ENCODE data around the gene SLC44A1.

Gene SLC44A1

DNA sequence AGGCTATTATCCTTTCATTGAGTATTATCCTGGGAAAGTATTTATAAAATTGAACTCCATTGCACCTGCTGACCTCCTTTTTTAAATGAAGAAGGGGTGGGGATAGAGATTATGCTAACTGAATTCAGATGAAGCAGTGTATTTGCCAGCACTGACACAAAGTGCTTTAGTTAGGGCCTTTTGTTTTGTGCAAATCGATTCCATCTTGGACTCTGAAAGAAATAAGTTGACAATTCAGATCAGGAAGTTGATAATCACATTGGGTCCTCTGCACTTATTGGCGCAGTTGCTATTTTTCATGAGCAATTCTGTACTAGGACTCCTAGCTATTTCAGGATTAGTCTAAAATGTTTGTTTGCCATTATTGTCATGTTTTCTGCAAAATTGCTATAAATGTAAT, 101.8 kb downstream of the SLC44A1 start:
- DNase-seq = no peak
- in situ Hi-C loops (cut with HindIII; ENCODE audit: low pct_ligation_motif_present, low pct_unique_long_range_greater_than_20kb, low sequenced_read_pairs) = no loop called here

- DNase-seq = no peak
- in situ Hi-C loops (cut with HindIII; ENCODE audit: low pct_ligation_motif_present, low pct_unique_long_range_greater_than_20kb, low sequenced_read_pairs) = no loop called here
These were observed 110.0 kb downstream of the SLC44A1 start for GRCh38 chr9:105354448-105354847.

GRCh38 chr9:105355781-105356180, 111.3 kb downstream of the SLC44A1 start:
- peak; percentile 6 for DNase-seq
- in situ Hi-C loops (cut with HindIII; ENCODE audit: low pct_ligation_motif_present, low pct_unique_long_range_greater_than_20kb, low sequenced_read_pairs) = no loop called here

DNA sequence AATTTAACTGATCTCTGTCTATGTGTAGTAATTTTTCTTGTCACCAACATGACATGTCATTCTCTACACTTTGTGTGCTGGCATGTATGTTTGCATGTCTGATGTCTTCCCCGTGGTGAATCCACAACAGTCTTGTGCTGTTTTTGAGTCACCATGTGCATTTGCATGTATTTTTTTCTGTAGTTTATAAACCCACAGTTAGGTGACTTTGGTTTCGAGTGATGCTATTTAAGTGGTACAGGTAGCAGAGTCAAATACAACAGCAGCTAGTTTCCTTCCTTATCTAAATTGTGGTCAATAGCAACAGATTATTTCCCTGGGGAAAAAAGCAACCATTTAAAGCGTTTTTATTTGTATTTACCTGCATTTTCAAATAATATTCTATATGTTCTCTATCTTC, 113.5 kb downstream of the SLC44A1 start:
- no peak for DNase-seq
- in situ Hi-C loops (cut with HindIII; ENCODE audit: low pct_ligation_motif_present, low pct_unique_long_range_greater_than_20kb, low sequenced_read_pairs) = no loop called here

DNA sequence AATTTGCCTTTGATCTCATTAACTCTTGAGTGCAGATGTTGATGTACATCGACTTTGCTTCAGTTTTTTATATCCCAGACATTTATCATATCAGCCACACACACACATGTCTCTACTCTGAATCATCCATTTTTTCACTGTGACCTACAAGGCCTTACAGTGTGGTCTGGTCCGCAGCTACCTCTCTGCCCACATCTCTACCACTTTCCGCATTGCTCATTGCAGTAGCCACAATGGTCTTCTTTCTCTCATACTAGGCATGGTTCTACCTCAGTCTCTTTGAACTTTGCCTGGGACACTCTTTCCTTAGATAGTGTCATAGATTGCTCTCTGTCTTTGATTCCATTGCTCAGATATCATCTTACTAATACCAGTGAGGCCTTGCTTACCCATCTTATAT, 115.4 kb downstream of the SLC44A1 start:
- no peak for DNase-seq
- in situ Hi-C loops (cut with HindIII; ENCODE audit: low pct_ligation_motif_present, low pct_unique_long_range_greater_than_20kb, low sequenced_read_pairs) = no loop called here

DNA sequence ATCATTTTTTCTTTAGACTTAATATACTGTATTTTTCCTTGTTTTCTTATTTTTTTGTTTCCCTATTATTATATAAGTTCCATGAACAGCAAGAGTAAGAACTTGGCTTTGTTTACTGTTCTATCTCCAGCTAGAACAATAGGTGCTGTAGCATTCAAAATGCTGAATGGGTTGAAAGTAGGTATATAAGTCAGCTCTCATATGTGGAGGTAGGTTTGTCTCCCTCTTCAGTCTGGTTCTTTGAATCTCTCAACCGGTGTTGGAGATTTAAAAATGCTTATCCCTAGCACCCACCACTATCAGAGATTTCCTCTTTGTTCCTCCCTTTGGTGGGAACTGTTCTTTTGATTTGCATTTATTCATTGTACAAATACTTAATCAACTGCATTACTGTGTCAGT, 115.9 kb downstream of the SLC44A1 start:
- DNase-seq = no peak
- in situ Hi-C loops (cut with HindIII; ENCODE audit: low pct_ligation_motif_present, low pct_unique_long_range_greater_than_20kb, low sequenced_read_pairs) = no loop called here

DNA sequence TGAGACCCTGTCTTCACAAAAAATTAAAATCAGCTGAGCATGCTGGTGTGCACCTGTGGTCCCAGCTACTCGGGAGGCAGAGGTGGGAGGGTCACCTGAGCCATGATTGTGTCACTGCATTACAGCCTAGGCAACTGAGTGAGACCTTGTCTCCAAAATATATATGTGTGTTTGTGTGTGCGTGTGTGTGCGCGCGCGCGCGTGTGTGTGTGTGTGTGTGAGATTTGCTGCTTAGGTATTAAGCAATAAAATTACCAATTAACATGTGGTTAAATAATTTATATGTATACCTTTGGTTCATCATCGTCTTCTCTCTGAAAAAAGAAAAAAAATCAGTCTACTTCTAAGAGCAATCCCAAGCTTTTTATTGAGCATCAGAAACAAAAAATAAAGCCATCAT, 117.4 kb downstream of the SLC44A1 start:
- DNase-seq = no peak
- in situ Hi-C loops (cut with HindIII; ENCODE audit: low pct_ligation_motif_present, low pct_unique_long_range_greater_than_20kb, low sequenced_read_pairs) = no loop called here

GRCh38 chr9:105362470-105362869, 118.0 kb downstream of the SLC44A1 start:
- no peak for DNase-seq
- in situ Hi-C loops (cut with HindIII; ENCODE audit: low pct_ligation_motif_present, low pct_unique_long_range_greater_than_20kb, low sequenced_read_pairs) = no loop called here

GRCh38 chr9:105363837-105364236, 119.4 kb downstream of the SLC44A1 start:
- in situ Hi-C loops (cut with HindIII; ENCODE audit: low pct_ligation_motif_present, low pct_unique_long_range_greater_than_20kb, low sequenced_read_pairs) = no loop called here
- DNase-seq = no peak

- in situ Hi-C loops (cut with HindIII; ENCODE audit: low pct_ligation_motif_present, low pct_unique_long_range_greater_than_20kb, low sequenced_read_pairs) = no loop called here
- no peak for DNase-seq
These were observed 125.5 kb downstream of the SLC44A1 start for GRCh38 chr9:105369911-105370310.

- in situ Hi-C loops (cut with HindIII; ENCODE audit: low pct_ligation_motif_present, low pct_unique_long_range_greater_than_20kb, low sequenced_read_pairs) = no loop called here
- no peak for DNase-seq
These were observed 129.3 kb downstream of the SLC44A1 start for GRCh38 chr9:105373723-105374122.

DNA sequence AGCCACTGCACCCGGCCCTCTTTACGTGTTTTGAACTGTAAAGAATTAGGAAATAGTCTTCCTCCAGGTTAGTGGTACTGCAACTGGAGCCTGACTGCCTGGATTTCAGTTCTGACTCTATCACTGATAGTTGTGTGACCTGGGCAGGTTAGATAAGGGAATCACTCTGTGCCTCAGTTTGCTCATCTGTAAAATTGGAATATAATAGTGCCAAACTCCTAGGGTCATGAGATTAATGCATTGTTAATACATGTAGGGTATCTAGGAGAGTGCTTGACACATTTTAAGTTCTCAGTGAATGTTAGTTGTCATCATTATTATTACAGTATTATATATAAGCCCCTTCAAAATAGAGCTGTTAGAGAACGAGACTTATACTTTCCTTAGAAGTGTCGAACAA, 130.9 kb downstream of the SLC44A1 start:
- DNase-seq = no peak
- in situ Hi-C loops (cut with HindIII; ENCODE audit: low pct_ligation_motif_present, low pct_unique_long_range_greater_than_20kb, low sequenced_read_pairs) = no loop called here

DNA sequence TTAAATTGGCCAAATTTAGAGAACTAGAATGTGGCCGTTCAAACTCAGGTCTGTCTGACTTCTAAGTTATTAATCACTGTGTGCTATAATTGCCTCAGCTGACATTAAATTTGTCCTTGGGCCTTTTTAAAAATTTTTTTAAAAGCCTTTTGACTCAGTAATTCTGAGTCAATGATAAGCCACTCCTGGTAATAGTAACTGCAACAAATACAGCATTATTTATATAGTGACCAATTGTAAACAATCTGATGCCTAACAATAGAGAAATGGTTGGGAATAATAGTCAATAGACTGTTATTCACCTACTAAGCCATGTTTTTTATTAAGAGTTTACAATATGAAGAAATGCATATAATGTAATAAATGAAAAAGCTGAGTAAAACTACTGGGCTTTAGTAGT, 132.4 kb downstream of the SLC44A1 start:
- DNase-seq = no peak
- in situ Hi-C loops (cut with HindIII; ENCODE audit: low pct_ligation_motif_present, low pct_unique_long_range_greater_than_20kb, low sequenced_read_pairs) = no loop called here

GRCh38 chr9:105385381-105385985, 141.0 kb downstream of the SLC44A1 start:
- in situ Hi-C loops (cut with HindIII; ENCODE audit: low pct_ligation_motif_present, low pct_unique_long_range_greater_than_20kb, low sequenced_read_pairs) = no loop called here
- DNase-seq = peak; percentile 64

GRCh38 chr9:105389796-105390195, 145.3 kb downstream of the SLC44A1 start:
- DNase-seq = no peak
- in situ Hi-C loops (cut with HindIII; ENCODE audit: low pct_ligation_motif_present, low pct_unique_long_range_greater_than_20kb, low sequenced_read_pairs) = no loop called here

- in situ Hi-C loops (cut with HindIII; ENCODE audit: low pct_ligation_motif_present, low pct_unique_long_range_greater_than_20kb, low sequenced_read_pairs) = no loop called here
- DNase-seq = no peak
These were observed 146.4 kb downstream of the SLC44A1 start for GRCh38 chr9:105390871-105391270.

DNA sequence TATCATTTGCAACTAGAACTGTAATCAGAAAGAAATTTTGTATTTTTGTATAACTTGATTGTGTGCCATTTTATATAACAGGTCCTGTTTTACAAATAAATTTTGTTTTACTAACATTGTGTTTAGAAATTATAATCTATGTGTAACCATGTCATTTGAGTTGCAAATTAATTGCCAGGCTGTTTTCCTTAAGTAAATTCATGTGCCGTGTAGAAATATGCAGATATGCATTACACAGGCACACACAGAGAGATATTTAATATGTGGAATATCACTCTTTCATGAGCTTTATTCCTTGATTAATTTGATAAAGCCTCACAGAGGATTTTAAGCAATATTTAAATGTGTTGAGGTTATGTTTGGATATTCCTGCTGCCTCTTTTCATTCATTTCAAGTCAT, 146.8 kb downstream of the SLC44A1 start:
- in situ Hi-C loops (cut with HindIII; ENCODE audit: low pct_ligation_motif_present, low pct_unique_long_range_greater_than_20kb, low sequenced_read_pairs) = no loop called here
- no peak for DNase-seq

DNA sequence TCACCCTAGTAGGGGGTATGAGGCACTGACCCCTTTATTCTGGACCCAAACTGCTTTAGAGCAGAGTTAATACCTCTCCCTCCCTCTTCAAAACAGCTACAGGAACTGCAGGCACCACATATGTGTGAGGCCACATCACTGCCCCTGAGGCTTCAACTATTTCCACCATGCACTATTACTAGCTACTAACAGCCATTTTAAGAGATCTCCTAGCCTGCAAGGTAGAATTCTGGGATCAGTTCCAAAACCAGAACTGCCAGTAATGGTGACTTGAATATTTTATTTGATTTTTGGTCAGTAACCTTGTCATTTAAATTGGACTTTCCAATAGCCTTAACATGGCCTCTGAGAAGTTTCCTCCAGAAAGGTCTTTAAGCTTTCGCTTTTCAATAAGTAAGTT, 148.1 kb downstream of the SLC44A1 start:
- DNase-seq = no peak
- in situ Hi-C loops (cut with HindIII; ENCODE audit: low pct_ligation_motif_present, low pct_unique_long_range_greater_than_20kb, low sequenced_read_pairs) = no loop called here

GRCh38 chr9:105393576-105394344, 149.3 kb downstream of the SLC44A1 start:
- in situ Hi-C loops (cut with HindIII; ENCODE audit: low pct_ligation_motif_present, low pct_unique_long_range_greater_than_20kb, low sequenced_read_pairs) = no loop called here
- no peak for DNase-seq

DNA sequence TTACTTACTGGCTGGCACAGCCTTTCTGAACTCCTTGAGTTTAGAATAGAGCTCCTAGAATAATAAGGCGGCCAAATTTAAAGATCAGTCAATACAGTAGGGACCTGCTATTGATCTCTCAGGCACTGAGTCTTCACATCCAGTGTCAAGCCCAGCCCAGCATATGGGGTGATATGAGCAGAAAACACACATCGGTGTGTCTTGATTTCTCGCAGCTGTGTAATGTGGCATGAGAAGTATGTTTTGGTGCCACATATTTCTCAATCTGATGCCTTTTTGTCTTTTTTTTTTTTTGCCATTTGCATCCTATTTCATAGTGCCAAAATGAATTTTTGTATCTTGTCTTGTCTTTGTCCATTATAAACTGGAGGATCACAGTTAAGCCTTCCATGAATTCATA, 152.0 kb downstream of the SLC44A1 start:
- in situ Hi-C loops (cut with HindIII; ENCODE audit: low pct_ligation_motif_present, low pct_unique_long_range_greater_than_20kb, low sequenced_read_pairs) = no loop called here
- no peak for DNase-seq

Data from ACHN (cell line).